PC-9 (cell line): Measurements from ENCODE around the gene COL1A2. TPM values are rescaled to one million over a fixed set of nuclear protein-coding genes. Genes with fewer than 3 reads are reported as not detected.

Source experiments
- BruUV-seq: library from RNA; stranded (reverse); fragments of 400-500 nt; replicated peaks from 2 replicates; lab custom pipeline; 2021; lab: Mats Ljungman, UMichigan
- CTCF ChIA-PET: fragments of 300-600 bp; sonication (Branson Sonifier 250); formaldehyde crosslinking; loops from one replicate; lab custom pipeline; 2022; ENCODE audit warnings: antibody characterized with exemption; lab: Charles Lee
- POLR2A ChIA-PET: fragments of 300-600 bp; sonication (Branson Sonifier 250); formaldehyde crosslinking; loops from one replicate; lab custom pipeline; 2022; ENCODE audit warnings: antibody characterized with exemption; ENCODE audit not compliant: unreplicated experiment; lab: Charles Lee
- DNase-seq, 2 experiments: peaks; one replicate each; pipeline versions ENCODE4 v3.0.0 to v3.0.0-alpha.2; 2015 to 2022; ENCODE audit warnings: mixed read lengths in 1 of 2
- H2AFZ ChIP-seq: fragments of 200-600 bp; sonication (generic); 2 replicates; pipeline ENCODE4 v1.8.1; 2017; ENCODE audit warnings: antibody characterized with exemption
- H3F3A ChIP-seq: fragments of 200-600 bp; sonication (generic); 2 replicates; pipeline ENCODE4 v1.8.1; 2017; ENCODE audit warnings: antibody characterized with exemption, mild to moderate bottlenecking, low read depth; ENCODE audit not compliant: insufficient read depth
- H3K27ac ChIP-seq: fragments of 200-600 bp; sonication (generic); 2 replicates; pipeline ENCODE4 v1.6.1; 2016; ENCODE audit warnings: mixed run types
- H3K27me3 ChIP-seq: fragments of 200-600 bp; sonication (generic); 2 replicates; pipeline ENCODE4 v1.6.1; 2016; ENCODE audit warnings: low read depth, mixed run types; ENCODE audit not compliant: insufficient read depth
- H3K36me3 ChIP-seq: fragments of 200-600 bp; sonication (generic); 2 replicates; pipeline ENCODE4 v1.6.1; 2016; ENCODE audit warnings: low read depth, mixed run types
- H3K4me1 ChIP-seq: fragments of 200-600 bp; sonication (generic); replicated peaks from 2 replicates; pipeline ENCODE4 v1.6.1; 2016; ENCODE audit warnings: mixed run types; ENCODE audit not compliant: insufficient read depth
- H3K4me2 ChIP-seq: fragments of 200-600 bp; sonication (generic); 2 replicates; pipeline ENCODE4 v1.6.1; 2017; ENCODE audit warnings: mixed run types
- H3K4me3 ChIP-seq: fragments of 200-600 bp; sonication (generic); 2 replicates; pipeline ENCODE4 v1.6.1; 2016; ENCODE audit warnings: mixed run types
- H3K79me2 ChIP-seq: fragments of 200-600 bp; sonication (generic); 2 replicates; pipeline ENCODE4 v1.6.1; 2017; ENCODE audit warnings: low read depth, mixed run types
- H3K9me2 ChIP-seq: fragments of 200-600 bp; sonication (generic); 2 replicates; pipeline ENCODE4 v1.8.1; 2017; ENCODE audit warnings: mild to moderate bottlenecking; ENCODE audit not compliant: insufficient read depth
- H3K9me3 ChIP-seq: fragments of 200-600 bp; sonication (generic); 2 replicates; pipeline ENCODE4 v1.8.1; 2016; ENCODE audit warnings: low read depth; ENCODE audit not compliant: insufficient read depth
- H4K20me1 ChIP-seq: fragments of 200-600 bp; sonication (generic); 2 replicates; pipeline ENCODE4 v1.8.1; 2017; ENCODE audit not compliant: insufficient read depth
- EZH2 ChIP-seq: fragments of 200-600 bp; sonication (generic); IDR thresholded peaks from 2 replicates; pipeline ENCODE4 v1.8.0; 2017; ENCODE audit warnings: antibody characterized with exemption, low read depth
- intact Hi-C: fragments of 100-400 bp; cut with micrococcal nuclease; formaldehyde crosslinking; loops from one replicate; pipeline ENCODE4 v1.10.0; 2022; ENCODE audit not compliant: unreplicated experiment
- total RNA-seq: library from RNA; stranded (reverse); gene quantifications from 2 replicates; pipeline ENCODE4 v1.2.3, GENCODE V29; 2021
- TF ChIP-seq, protein P1 (sequence below): fragments of 200-600 bp; sonication (generic); conservative IDR thresholded peaks from 2 replicates; pipeline ENCODE4 v1.6.1; 2017; ENCODE audit warnings: mixed run types, antibody characterized with exemption, mild to moderate bottlenecking, moderate library complexity

Gene COL1A2
- total RNA-seq, 1 experiment from 2014 or later, result not detected

DNA sequence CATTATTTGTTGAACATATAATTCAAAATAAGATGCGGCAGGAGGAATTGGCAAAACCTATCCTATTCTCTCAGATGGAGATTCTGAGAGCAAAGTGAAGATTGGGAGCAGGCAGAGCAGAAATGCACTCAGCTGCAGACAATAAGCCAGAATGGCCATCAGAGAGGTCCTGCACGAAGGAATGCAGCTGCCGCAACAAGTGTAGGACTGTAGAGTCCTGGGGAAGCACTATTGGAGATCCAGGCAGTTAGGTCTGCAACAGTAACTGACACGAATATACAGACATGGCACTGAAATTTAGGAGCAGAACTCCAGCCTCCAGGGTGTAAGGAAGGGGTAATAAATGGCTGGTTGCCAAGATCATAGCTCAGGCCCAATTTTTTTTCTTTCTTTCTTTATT, 10.4 kb upstream of the COL1A2 start:
- CTCF ChIA-PET, result no interaction called here

DNA sequence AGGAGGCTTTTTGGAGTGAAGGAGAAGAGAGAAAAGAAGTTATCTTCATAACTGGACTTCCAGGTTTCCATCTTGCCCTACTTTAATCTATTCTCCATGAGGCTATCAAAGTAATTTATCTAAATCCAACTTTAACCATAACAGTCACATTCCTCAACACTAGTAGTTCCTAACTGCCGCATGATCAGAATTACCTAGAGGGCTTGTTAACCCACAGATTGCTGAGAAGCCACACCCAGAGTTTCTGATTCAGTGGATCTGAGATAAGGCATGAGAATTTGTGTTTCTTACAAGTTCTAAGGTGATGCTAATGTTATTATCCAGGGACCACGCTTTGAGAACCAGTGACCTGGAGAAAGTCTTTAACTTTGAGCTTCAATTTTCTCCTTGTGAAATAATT, 8.3 kb upstream of the COL1A2 start:
- no peak for TF ChIP-seq EZH2
- TF ChIP-seq, protein P1, sequence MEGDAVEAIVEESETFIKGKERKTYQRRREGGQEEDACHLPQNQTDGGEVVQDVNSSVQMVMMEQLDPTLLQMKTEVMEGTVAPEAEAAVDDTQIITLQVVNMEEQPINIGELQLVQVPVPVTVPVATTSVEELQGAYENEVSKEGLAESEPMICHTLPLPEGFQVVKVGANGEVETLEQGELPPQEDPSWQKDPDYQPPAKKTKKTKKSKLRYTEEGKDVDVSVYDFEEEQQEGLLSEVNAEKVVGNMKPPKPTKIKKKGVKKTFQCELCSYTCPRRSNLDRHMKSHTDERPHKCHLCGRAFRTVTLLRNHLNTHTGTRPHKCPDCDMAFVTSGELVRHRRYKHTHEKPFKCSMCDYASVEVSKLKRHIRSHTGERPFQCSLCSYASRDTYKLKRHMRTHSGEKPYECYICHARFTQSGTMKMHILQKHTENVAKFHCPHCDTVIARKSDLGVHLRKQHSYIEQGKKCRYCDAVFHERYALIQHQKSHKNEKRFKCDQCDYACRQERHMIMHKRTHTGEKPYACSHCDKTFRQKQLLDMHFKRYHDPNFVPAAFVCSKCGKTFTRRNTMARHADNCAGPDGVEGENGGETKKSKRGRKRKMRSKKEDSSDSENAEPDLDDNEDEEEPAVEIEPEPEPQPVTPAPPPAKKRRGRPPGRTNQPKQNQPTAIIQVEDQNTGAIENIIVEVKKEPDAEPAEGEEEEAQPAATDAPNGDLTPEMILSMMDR, result no peak
- H3F3A ChIP-seq, result no peaks in the 10 kb centered on the region
- H3K9me3 ChIP-seq, result no peaks in the 10 kb centered on the region
- H3K27me3 ChIP-seq, result no peaks in the 10 kb centered on the region
- H4K20me1 ChIP-seq, result no peaks in the 10 kb centered on the region
- H3K27ac ChIP-seq, result no peak overlapping the region
- H3K4me3 ChIP-seq, result no peak overlapping the region
- BruUV-seq, result no TSS peak
- intact Hi-C loops, result no loop called here
- H2AFZ ChIP-seq, result no peak overlapping the region
- DNase-seq, result no peak
- H3K36me3 ChIP-seq, result no peaks in the 10 kb centered on the region
- H3K9me2 ChIP-seq, result no peaks in the 10 kb centered on the region
- ChIA-PET CTCF (no interaction called here), POLR2A (no interaction called here)
- no peak overlapping the region for H3K4me2 ChIP-seq
- no peaks in the 10 kb centered on the region for H3K4me1 ChIP-seq
- no peaks in the 10 kb centered on the region for H3K79me2 ChIP-seq

More for the DNA sequence above, 10.4 kb upstream of the COL1A2 start:
- Histone ChIP-seq H3K27ac (no peak overlapping the region), H3K4me1 (no peaks in the 10 kb centered on the region), H3K79me2 (no peaks in the 10 kb centered on the region), H2AFZ (no peak overlapping the region), H3K9me2 (no peaks in the 10 kb centered on the region), H3K36me3 (no peaks in the 10 kb centered on the region), H3K4me2 (no peak overlapping the region), H3F3A (no peaks in the 10 kb centered on the region), H4K20me1 (no peaks in the 10 kb centered on the region), H3K4me3 (no peak overlapping the region), H3K27me3 (no peaks in the 10 kb centered on the region), H3K9me3 (no peaks in the 10 kb centered on the region)
- BruUV-seq, result no TSS peak
- intact Hi-C loops, result no loop called here
- POLR2A ChIA-PET, result no interaction called here
- no peak for TF ChIP-seq EZH2
- TF ChIP-seq, protein P1, result no peak
- DNase-seq, result no peak

DNA sequence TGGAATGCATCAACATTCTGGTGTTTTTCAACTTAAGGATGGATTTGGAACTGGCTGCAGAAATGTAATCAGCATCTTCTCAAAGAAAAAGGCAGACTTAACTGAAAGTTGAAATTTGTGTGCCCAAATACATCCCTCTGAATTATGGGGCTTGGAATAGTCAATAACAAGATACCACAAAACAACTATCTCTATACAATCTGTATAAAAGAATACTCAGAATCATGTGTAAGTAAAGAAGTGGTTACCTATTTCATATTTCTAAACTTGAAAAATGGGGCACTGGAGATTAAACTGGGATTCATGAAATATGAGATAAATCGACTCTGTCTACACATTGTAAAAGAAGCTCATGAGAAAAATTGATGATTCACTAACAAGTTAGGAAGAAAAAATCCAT, 6.2 kb upstream of the COL1A2 start:
- no peaks in the 10 kb centered on the region for H3K27me3 ChIP-seq
- no peaks in the 10 kb centered on the region for H3K4me1 ChIP-seq
- H4K20me1 ChIP-seq, result no peaks in the 10 kb centered on the region
- no peaks in the 10 kb centered on the region for H3K79me2 ChIP-seq
- no peak overlapping the region for H3K4me3 ChIP-seq
- H3K36me3 ChIP-seq, result no peaks in the 10 kb centered on the region
- H3K9me3 ChIP-seq, result no peaks in the 10 kb centered on the region
- no peak overlapping the region for H3K4me2 ChIP-seq
- no peaks in the 10 kb centered on the region for H3F3A ChIP-seq
- no peak overlapping the region for H2AFZ ChIP-seq
- intact Hi-C loops, result no loop called here
- POLR2A ChIA-PET, result no interaction called here
- DNase-seq, result no peak
- no TSS peak for BruUV-seq
- H3K9me2 ChIP-seq, result no peaks in the 10 kb centered on the region
- CTCF ChIA-PET, result interaction anchor here (0.6 kb wide), 1 partner anchor 1302 kb away, joined by 4 read pairs; no protein-coding TSS in a partner anchor
- H3K27ac ChIP-seq, result no peak overlapping the region
- TF ChIP-seq EZH2, result no peak
- TF ChIP-seq, protein P1, result no peak
